NCI-H2196 (cell line): ENCODE measurements around the gene CDK5RAP2.
"Not testable (repeated sequence)": the region's sequence is repeated elsewhere in the genome, so short reads cannot be mapped to it uniquely, and the experiment has no call there.

Source experiments
- DNase-seq: peaks from one replicate; lab custom pipeline; 2025; ENCODE audit not compliant: unreplicated experiment; lab: John Stamatoyannopoulos, UW

Gene CDK5RAP2

DNA sequence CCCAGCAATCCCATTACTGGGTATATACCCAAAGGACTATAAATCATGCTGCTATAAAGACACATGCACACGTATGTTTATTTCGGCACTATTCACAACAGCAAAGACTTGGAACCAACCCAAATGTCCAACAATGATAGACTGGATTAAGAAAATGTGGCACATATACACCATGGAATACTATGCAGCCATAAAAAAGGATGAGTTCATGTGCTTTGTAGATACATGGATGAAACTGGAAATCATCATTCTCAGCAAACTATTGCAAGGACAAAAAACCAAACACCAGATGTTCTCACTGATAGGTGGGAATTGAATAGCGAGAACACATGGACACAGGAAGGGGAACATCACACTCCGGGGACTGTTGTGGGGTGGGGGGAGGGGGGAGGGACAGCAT, 64.0 kb downstream of the CDK5RAP2 start:
- not testable (repeated sequence) for DNase-seq

DNA sequence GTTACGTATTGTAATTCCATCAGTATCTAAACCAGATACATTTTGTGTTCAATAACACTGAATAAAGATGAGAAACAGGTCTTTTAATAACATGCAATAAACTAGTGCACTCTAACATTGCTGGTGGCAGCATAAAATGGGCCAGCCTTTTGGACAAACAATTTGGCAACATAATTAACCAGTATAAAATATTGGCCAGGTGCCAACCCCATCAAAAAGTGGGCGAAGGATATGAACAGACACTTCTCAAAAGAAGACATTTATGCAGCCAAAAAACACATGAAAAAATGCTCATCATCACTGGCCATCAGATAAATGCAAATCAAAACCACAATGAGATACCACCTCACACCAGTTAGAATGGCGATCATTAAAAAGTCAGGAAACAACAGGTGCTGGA, 64.5 kb downstream of the CDK5RAP2 start:
- not testable (repeated sequence) for DNase-seq

DNA sequence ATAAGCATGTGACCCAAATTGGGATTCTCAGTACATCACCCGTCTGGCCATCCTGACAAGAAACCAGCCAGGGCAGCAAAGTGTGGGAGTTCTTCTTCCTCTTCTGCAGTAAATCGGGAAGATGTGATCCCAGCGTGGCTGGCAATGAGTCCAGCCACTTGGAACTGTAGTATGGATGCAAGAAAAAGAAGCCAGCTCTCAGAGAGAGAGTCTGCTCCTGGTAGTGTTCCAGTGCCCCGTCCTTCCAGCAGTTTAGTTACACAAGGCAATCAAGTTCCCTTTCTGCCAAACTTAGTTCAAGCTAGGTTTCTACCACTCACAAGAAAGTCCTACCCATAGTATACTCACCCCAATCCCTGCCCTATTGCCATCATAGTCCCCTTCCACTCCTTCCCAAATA, 65.6 kb downstream of the CDK5RAP2 start:
- no peak for DNase-seq

DNA sequence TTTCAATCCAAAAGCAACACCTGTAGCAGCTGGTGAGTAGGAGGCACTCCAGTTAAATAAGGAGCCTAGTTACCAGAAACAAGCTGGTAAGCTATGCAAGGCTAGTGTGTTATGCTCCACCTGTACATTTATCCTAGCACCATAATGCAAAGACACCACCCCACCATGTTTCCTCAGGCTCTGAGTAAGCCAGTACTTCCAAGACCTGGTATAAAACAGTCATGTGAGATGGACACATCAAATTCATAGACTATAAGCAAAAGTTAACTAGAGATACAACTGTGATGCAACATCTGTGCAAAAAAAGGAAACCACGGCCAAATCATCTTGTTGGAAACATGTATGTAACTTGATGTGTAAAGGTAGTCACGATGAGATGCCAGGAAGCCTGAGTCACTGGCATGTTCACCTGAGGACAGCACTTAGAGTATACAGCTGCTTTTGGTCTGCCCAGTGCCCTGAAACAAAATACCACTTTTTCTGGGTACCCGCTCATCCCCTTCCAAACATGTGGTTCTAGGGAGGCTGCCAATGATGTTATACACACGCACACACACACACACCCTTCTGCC, 66.1 kb downstream of the CDK5RAP2 start:
- DNase-seq, result no peak

DNA sequence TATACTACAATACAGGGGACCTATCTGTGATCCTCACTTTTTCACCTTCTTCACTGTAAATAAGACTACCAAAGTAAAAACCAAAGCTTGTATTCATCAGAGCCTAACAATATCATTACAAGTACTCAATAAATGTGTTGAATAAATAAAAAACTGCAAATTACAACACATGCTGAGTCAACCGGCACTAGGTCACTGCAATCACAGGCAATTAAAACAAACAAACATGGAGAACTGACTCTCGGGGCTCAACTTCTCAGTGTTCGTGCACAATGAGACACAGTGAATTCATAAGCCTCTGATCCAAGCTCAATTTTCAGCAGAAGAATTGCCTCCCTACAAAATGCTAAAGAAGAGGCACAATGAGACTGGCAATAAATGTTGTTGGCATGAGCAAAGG, 69.2 kb downstream of the CDK5RAP2 start:
- DNase-seq, result no peak

DNA sequence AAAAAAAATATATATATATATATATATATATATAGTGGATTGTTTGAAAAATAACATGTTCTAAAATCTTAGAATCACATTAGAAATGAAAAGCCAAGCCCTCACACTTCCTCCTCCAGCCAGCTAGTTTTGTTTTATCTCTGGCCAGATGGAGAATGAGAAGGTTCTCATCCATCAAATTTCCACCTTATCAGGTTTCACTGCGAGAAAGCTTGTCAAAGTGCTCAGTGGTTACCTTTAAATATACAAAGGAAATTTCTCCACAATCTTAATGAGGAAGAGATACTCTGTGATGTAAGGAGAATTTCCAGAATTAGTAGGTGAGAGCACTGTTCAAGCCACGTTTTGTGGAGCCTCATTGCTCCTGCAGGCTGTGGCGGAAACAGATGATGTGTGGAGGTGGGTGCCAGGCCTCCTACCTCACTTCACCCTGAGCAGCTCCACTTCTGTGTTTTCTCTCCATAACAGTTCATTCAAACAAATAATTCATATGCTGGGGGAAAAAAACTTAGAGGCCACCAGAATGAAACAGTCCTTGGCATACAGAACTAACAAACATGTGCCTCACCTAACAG, 71.9 kb downstream of the CDK5RAP2 start:
- no peak for DNase-seq

DNA sequence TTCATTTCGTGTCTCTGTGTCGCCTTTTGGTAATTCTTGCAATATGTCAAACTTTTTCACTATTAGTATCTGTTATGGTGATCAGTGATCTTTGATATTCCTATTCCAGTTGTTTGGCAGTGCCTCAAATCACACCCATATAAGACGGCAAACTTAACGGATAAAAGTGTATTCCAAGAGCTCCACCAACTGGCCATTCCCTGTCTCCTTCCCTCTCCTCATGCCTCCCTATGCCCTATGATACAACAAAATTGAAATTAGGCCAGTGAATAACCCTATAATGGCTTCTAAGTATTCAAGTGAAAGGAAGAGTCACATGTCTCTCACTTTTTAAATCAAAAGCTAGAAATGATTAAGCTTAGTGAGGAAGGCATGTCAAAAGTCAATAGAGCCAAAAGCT, 74.8 kb downstream of the CDK5RAP2 start:
- DNase-seq, result no peak

DNA sequence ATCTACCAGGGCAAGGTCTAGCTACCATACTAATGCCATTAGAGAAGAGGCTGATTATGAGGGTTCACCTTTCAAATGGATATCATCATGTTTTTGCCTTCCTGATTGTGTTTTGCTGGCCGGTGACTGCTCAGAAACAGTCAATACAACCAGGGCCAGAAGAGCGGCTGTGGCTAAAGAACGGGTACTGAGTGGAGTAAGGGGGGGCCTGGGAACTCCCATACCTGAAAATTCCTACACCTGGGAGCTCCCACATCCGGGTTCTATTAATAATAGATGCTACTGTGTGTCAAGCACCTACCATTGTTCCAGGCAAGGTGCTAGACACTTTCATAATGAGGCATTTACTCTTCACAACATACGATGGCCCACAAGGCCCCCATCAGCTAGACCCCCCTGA, 79.2 kb downstream of the CDK5RAP2 start:
- no peak for DNase-seq

DNA sequence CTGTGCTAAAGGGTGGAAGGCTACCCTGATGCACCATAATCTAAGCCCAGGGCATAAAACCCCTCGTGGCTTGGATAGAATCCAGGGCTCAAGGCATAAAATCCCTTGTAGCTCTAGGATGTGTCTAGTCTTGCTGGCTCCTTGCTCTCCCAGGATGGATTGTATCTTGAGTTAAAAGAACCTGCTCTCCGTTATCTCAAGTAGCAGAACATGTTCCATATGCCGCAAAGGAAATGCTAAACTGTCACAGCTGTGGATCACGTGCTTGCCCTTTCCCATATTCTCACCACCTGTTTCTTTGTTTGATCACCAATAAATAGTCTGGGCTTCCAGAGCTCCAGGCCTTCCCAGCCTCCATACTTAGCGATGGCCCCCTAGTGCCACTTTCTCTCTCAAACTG, 82.1 kb downstream of the CDK5RAP2 start:
- DNase-seq, result not testable (repeated sequence)

DNA sequence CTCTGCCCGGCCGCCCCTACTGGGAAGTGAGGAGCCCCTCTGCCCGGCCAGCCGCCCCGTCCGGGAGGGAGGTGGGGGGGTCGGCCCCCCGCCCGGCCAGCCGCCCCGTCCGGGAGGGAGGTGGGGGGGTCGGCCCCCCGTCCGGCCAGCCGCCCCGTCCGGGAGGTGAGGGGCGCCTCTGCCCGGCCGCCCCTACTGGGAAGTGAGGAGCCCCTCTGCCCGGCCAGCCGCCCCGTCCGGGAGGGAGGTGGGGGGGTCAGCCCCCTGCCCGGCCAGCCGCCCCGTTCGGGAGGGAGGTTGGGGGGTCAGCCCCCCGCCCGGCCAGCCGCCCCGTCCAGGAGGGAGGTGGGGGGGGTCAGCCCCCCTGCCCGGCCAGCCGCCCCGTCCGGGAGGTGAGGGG, 83.5 kb downstream of the CDK5RAP2 start:
- not testable (repeated sequence) for DNase-seq

DNA sequence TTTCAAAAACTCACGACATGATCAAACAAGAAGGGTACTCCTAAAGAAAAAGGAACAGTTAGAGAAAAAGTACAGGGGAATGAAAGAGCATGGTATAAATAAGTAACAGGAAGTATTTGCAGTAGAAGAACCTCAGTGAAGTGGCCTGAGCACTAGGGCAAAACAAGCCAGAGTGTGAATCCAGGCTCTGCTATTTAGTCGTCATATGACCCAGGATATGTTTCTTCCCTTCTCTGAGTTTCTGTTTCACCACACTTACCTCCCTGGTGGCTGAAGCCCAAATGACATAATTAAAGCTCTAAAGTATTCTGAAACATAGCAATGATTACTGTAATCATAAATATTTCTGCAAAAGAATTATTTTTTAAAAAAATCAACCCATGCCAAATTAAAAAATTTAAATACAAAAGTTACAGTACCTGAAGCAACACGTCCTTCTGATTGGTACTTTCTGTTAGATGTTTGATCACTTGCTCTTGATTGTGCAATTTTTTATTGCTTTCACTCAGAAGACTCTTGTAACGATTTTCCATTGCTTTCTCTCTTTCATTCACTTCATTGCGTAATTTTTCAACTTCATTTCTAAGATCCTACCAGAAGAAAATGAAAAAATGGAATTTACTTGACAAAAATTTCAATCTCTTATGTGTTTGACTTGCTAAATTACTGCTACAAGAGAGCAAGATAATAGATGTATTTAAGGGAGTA, 88.9 kb downstream of the CDK5RAP2 start:
- no peak for DNase-seq

DNA sequence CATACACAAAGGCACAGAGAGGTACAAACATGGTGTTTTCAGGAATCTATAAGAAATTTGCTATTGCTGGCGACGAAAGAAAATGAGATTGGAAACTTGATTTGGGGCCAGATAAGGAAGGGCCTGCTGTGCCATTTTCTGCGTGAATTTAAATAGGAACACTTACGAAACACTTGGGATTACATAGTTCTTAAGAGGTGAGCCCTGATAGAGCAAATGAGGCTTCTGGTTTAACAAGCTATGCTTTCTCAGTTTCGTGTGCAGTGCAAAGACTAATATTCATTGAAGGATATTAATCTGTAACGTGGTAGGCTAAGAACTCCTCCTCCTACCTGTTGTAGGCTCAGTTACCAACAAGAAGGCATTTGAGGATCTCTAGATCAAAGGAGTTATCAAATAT, 93.1 kb downstream of the CDK5RAP2 start:
- no peak for DNase-seq

DNA sequence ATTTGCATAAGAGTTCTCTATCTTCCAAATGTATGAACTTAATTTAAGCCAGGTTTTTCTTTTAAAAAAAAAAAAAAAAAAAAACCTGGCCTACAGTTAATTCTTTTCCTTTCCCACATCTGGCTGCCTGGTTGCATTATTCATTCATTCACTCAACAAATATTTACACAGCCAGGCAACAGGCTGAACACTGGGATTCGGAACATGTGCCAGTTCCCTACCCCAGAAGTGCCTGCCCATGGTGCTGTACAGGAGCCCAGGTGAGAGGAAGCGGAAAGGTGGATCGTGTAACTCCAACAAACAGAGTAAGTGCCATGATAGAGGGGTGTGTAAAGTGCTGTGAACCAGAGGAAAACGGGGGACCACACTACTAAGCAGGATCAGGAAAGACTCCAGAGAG, 93.6 kb downstream of the CDK5RAP2 start:
- peak; percentile 22 for DNase-seq

DNA sequence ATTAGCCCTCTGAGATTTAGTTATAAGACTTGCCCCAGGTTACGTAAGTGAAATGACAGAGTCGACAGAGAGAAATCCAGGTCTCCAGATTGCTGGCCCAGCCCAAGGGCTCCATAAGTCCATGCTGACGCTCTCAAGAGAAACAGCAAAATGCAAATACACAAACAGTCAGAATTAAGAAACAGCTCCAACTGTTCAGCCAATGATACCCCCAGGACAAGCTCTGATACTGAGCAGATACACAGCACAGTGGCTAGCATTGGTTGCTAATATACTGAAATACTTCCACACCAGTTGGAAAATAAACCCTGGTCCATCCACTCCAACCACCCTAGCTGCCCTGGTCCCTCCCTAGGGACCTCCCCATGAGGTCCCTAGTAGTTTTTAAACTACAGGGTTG, 94.2 kb downstream of the CDK5RAP2 start:
- DNase-seq, result no peak

DNA sequence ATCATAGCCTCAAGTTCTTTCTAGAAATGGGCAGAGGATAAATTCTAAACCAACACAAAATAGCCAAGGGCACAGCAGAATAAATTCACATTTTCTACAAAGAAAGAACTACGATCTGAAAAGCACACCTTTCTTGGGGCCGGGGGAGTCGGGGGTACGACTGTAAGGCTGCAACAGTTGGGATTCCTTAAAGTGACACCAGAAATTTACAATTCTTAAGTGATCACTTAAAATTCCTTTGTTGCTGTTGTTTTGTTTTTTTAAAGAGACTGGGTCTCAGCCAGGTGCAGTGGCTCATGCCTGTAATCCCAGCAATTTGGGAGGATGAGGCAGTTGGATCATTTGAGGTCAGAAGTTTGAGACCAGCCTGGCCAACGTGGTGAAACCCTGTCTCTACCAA, 95.8 kb downstream of the CDK5RAP2 start:
- no peak for DNase-seq

DNA sequence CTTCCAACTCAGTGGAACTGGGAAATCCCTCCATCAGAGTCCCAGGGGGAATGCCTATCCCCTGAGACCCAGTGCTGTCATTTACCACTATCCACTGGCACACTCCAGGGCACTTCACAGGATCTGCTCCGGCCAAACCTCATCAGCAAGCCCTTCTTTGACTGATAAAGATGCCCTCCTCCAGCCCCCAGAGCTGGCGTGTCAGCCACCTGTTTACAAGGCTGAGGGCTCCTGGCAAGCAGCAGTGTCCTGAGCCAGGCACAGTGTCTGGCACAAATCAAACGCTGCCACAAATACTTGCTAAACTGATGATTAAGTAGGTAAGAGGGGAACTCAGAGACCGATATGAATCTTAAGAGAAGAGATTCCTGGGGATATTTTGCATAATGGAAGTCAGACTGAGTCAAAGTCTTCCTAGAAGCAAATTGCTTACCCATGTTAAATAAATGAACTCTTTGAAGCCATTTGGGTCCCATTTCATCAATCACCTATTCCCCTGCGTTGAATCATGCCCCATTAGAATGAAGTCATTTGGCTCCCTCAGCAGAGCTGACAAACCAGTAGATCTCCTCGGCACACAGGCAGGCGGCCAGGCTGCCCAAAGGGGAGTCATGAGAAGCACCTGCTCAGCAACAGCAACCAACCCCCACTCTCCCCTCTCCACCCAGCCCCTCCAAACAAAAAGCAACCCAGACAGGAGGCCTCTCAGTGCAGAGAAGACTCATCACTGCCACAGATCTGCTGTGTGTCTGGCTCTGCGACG, 97.4 kb downstream of the CDK5RAP2 start:
- DNase-seq, result no peak

DNA sequence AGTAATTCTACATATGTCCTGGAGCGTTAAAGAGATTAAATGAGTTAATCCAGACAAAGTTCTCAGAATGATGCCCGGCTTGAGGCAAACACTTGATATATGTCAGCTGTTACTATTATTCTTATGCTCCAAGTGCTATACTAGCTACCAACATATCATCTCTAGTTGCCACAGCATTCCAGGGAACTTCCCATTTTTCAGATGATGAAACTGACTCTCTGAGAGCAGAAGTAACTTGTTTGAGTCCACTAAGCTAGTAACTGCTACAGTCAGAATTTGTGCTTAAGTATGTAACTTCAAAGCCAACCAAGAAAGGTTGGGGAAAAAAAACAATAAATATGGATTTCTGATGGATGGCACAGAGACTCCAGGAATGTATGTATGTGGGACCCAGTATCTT, 98.1 kb downstream of the CDK5RAP2 start:
- DNase-seq, result no peak

DNA sequence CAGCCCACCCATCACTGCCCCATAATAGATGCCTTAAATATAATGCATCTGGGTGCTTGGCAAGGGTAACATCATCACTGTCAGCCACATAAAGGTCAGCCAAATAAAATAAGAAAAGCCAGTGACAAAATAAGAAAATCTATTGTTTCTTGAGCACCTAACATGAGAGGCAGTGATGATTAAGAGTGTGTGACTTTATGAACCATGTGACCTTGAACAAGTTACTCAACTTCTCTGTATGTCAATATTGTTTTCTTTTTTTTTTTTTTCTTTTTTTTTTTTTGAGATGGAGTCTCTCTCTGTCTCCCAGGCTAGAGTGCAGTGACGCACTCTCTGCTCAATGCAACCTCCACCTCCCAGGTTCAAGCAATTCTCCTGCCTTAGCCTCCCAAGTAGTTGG, 98.7 kb downstream of the CDK5RAP2 start:
- no peak for DNase-seq

DNA sequence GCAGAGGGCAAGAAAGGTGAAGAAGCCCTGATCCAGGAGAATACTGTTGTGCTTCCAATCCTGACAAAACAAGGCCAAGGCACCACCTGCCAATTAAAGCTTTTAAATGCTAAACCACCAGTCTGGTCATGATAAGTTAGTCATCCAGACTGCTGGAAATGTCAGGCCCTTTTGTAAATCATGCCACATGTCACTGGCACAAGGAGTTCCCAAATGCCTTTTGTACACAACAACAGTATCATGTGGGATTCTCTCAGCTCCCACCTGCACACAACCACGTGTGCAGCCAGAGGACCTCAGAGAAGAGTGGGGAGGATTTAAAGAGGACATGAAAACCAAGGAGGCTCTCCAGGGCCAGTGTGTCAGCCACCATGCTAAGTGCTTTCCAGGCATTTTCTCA, 99.3 kb downstream of the CDK5RAP2 start:
- peak; percentile 12 for DNase-seq

DNA sequence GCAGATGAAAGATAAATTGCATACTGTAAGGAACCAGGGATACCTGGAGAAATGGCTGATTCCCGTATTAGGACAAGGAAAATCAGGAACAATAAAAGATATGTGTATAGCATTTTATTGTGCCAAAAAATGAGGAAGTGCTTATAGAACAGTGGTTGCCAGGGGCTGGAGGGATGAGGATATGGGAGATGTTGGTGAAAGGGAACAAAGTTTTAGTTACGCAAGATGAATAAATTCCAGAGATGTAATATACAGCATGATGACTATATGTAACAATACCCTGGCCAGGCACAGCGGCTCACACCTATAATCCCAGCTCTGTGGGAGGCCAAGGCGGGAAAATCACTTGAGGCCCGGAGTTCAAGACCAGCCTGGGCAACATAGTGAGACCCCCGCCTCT, 101.8 kb downstream of the CDK5RAP2 start:
- DNase-seq, result no peak

DNA sequence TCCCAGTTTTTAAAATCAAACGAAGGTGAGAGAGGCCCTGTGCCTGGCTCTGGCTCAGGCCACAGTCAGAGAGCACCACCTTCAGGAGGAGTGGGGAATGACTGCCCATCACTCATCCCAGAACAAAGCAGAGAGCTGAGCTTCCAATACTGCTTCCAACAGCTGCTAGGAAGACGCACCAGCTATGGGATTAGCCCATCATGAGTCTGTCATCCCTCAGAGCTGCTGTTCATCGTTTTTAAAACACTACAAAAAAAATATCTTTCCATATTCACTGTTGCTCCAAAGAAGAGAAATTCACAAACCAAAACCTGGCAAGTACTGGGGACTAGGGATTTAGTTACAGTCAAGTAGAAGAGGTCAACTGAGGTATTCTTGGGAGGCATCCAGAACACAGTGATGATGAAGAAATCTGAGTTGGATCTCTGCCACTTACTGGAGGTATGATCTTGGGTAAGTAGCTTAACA, 102.4 kb downstream of the CDK5RAP2 start:
- DNase-seq, result peak; percentile 77

DNA sequence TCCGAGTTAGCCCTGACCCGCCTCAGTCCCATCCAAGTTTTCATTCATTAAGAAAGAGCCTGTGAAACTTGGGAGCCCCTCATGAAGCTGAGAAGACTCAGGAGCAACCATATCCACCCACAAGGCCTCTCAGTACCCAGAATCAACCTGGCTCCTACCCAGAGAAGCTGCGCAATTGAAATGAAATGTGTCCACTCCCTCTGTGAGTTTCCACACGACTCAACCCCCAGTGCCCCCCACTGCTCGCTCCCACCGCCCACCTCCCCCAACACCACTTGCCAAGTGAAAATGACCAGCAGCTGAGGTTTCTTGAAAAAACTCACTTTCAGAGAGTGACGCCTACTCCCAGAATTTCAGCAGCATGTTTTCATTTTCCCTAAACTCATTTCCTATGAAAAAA, 104.6 kb downstream of the CDK5RAP2 start:
- DNase-seq, result no peak
